GM18951 (cell line): Measurements from ENCODE around the gene CXorf49B.

Source experiments
- POLR2A ChIP-seq: IDR thresholded peaks from 4 replicates; pipeline ENCODE4 v1.6.1; 2011; ENCODE audit warnings: mild to moderate bottlenecking; ENCODE audit not compliant: insufficient read length, insufficient read depth; ENCODE audit errors: extremely low read depth
- in situ Hi-C: fragments of 300-500 bp; cut with MboI; formaldehyde crosslinking; loops from one replicate; pipeline ENCODE4 v1.12.0; 2022; ENCODE audit warnings: low sequenced_read_pairs, mixed read lengths, inconsistent platforms; ENCODE audit not compliant: unreplicated experiment

The CXorf49B gene

DNA sequence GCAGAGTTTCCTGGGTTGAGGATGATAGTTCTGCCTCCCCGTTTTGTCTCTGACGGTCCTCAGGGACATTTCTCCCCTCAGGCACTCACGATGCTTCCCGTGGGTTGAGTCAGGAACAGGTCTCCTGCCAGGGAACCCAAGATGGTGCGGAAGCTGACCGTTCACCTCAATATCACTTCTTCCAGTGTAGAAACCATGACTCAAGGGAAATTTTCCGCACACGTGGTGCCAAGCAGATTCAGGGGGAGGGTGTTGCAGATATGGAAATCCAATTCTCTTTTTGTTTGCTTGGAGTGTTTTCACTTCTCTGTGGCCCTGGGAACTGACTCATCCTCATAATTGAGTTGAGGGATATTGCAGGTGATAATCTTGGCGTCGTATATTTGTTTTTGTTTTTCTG lies 46.7 kb downstream of the CXorf49B start:
- in situ Hi-C loops: no loop called here
- TF ChIP-seq POLR2A: no peak

DNA sequence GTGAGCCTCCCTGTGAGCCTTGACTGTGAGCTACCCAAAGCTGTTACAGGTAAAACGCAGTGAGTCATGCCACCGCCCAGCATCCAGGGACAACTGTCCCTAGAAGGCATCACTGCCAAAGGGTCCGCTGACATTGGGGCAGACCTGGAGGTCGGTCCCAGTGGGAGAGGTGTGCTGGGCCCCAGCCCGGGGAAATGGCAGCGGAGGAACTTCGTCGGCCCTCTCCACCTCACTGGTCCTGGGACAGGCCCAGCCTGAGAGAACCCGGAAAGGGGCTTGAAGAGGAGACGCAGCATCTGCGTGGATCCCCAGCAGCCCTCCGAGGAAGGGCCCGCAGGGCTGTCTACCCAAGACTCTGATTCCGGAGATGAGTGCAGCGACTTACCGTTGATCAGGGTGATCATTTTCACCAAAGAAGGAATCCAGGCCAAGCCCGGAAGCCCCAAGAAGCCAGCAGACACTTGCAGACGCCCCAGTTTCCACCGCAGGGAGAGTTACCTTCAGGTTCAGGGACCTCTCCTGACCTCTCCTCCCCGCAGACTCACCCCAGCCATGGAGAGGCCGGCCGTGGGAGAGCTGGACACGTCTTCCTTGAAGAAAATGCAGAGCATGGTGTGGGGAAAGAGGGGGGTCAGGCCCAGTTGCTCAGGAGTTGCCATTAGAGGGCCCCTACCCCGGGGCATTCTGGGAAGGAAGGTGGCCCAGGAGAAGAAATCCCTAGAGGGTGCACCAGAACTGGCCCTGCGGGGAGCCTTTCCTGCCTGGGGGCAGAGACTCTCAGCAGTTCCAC lies 51.2 kb downstream of the CXorf49B start:
- in situ Hi-C loops: no loop called here

DNA sequence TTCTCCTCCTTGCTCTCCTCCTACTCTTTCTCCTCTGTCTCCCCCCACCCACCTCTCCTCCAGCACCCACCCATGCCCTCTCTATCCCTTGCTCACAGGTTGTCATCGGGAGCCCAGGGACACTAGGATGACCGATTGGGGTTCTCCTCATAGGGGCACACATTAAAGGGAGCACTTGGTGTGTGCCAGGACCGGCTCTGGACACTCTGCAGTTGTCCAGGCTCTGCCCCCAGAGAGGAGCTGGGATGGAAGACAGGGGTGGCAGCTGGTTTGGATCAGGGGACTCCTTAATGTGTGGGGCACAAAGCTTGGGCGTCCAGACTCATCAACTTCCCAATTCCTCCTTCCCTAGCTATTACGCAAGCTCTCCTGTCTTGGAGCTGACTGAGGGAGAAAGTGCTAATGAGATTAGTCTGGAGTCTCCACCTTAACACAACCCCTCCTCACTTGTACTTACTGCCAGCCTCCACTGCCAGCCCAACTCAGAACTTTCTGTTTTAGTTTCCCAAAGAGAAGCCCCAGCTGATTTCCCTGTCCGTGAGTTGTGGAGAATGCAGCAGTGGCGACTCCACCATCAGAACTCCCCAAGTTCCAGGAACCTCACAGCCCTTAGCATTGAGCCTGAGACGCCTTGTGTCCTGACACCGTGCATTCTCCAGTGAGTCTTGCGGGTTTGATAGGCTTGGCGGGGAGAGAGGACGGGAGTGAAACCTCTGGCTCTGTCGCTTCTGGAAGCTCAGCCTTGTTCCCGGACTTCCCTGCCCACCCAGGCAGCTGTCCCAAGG lies 52.2 kb downstream of the CXorf49B start:
- in situ Hi-C loops: no loop called here
- TF ChIP-seq POLR2A: no peak

More for the DNA sequence above, 51.2 kb downstream of the CXorf49B start:
- TF ChIP-seq POLR2A: no peak

DNA sequence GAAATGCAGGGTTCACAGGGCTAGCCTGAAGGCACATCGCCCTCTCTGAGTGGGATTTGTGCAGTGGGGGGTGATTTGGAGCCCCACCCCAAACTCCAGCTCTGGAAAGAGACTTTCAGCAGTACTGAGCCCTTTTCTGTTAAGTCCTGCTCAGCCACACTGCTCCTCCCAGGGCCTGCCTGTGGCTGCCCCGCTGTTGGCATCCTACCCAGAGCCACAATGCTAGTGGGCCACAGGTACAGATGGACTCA lies 52.7 kb downstream of the CXorf49B start:
- no peak for TF ChIP-seq POLR2A
- in situ Hi-C loops: no loop called here
